Measurements from ENCODE around the gene THNSL1. TPM values are rescaled to one million over a fixed set of nuclear protein-coding genes. Genes with fewer than 3 reads are reported as not detected.

THNSL1 gene
- polyA plus RNA-seq, 2 of the 4 experiments (the other 2 are of a cell fraction), result 4.8 to 6.1 TPM

GRCh38 chr10:25036381-25036780 is 20.0 kb downstream of the THNSL1 start:
- no peak for ATAC-seq
- FAIRE-seq, result no peak
- 94% methylated on average over 3 of the region's 3 CpGs for WGBS (ENCODE audit: missing lambda C conversion rate)
- H3K9me3 ChIP-seq, result no peaks in the 10 kb centered on the region
- H3K4me1 ChIP-seq, result 0 out of 3 replicates have a peak, but pooled peaks cover 3% of the 10 kb centered on the region
- TF ChIP-seq RFX5 (IDR thresholded peaks at IDR 0.05), result no peak
- TF ChIP-seq ESRRA (IDR thresholded peaks at IDR 0.05; ENCODE audit: borderline replicate concordance, low read length), result no peak
- no peak for TF ChIP-seq SREBF2 (IDR thresholded peaks at IDR 0.05)
- no peak for TF ChIP-seq CTCF (IDR thresholded peaks at IDR 0.05)
- no peak for TF ChIP-seq JUNB (IDR thresholded peaks at IDR 0.05)
- no peak for TF ChIP-seq ZSCAN20 (CRISPR knock-in tag; IDR thresholded peaks at IDR 0.05)
- TF ChIP-seq HOXB13 (CRISPR knock-in tag; IDR thresholded peaks at IDR 0.05; ENCODE audit: low read depth), result no peak
- no peak for TF ChIP-seq NFE2L2 (conservative IDR thresholded peaks at IDR 0.05; ENCODE audit: low read length)
- no peak for TF ChIP-seq ZNF302 (CRISPR knock-in tag; IDR thresholded peaks at IDR 0.05)
- no peak for TF ChIP-seq HOXB5 (CRISPR knock-in tag; IDR thresholded peaks at IDR 0.05)
- no peak for TF ChIP-seq EHF (CRISPR knock-in tag; IDR thresholded peaks at IDR 0.05)
- no peak for TF ChIP-seq FOSB (CRISPR knock-in tag; IDR thresholded peaks at IDR 0.05)
- TF ChIP-seq FOSL2 (IDR thresholded peaks at IDR 0.05), result no peak
- no peak for TF ChIP-seq FOSL2 (CRISPR knock-in tag; IDR thresholded peaks at IDR 0.05)
- TF ChIP-seq CHD4 (IDR thresholded peaks at IDR 0.05; ENCODE audit: borderline replicate concordance), result no peak
- no peak for TF ChIP-seq MYC (IDR thresholded peaks at IDR 0.05; ENCODE audit: borderline replicate concordance, low read length)
- TF ChIP-seq POLR2A (IDR thresholded peaks at IDR 0.05; ENCODE audit: low read length), result no peak
- TF ChIP-seq RCOR1 (IDR thresholded peaks at IDR 0.05; ENCODE audit: low read depth, low read length), result no peak
- no peak for DNase-seq (ENCODE audit: low read depth in 1 of 2, low spot score in 1 of 2)
- no peak overlapping the region for H3K4me2 ChIP-seq
- no peak overlapping the region for H3K27ac ChIP-seq
- POLR2A ChIA-PET, result interaction anchor here (1.0 kb wide), 1 partner anchor 23 kb away, joined by 7 read pairs; no protein-coding TSS in a partner anchor
- no peak overlapping the region for H3K4me3 ChIP-seq
- CTCF ChIA-PET, result interaction anchor here (1.3 to 1.9 kb wide), 2 partner anchors 44 to 45 kb away, joined by 6 to 8 read pairs; no protein-coding TSS in a partner anchor

- DNase-seq (ENCODE audit: low read depth in 1 of 2, low spot score in 1 of 2), result no peak
- Histone ChIP-seq H3K27ac (no peak overlapping the region), H3K4me3 (no peak overlapping the region), H3K4me1 (0 out of 3 replicates have a peak, but pooled peaks cover 3% of the 10 kb centered on the region), H3K4me2 (no peak overlapping the region), H3K9me3 (no peaks in the 10 kb centered on the region)
- ChIA-PET POLR2A (no interaction called here), CTCF (interaction anchor here (1.7 to 2.1 kb wide), 2 partner anchors 43 to 395 kb away, joined by 4 to 13 read pairs; no protein-coding TSS in a partner anchor)
- no peak for FAIRE-seq
- 61% methylated on average over 2 of the region's 2 CpGs for WGBS (ENCODE audit: missing lambda C conversion rate)
- TF ChIP-seq PHF8 (IDR thresholded peaks at IDR 0.05; ENCODE audit: borderline replicate concordance, low read depth) (no peak), NFE2L2 (conservative IDR thresholded peaks at IDR 0.05; ENCODE audit: low read length) (no peak), HDAC2 (IDR thresholded peaks at IDR 0.05) (no peak), E2F6 (IDR thresholded peaks at IDR 0.05; ENCODE audit: borderline replicate concordance, low read depth) (no peak), MAX (IDR thresholded peaks at IDR 0.05) (no peak), TP53 (CRISPR knock-in tag; IDR thresholded peaks at IDR 0.05) (no peak), CBX8 (IDR thresholded peaks at IDR 0.05) (no peak), HEYL (CRISPR knock-in tag; IDR thresholded peaks at IDR 0.05) (no peak), GATA3 (IDR thresholded peaks at IDR 0.05; ENCODE audit: borderline replicate concordance) (no peak), USF2 (IDR thresholded peaks at IDR 0.05) (no peak), JUNB (IDR thresholded peaks at IDR 0.05) (no peak), NR3C1 (IDR thresholded peaks at IDR 0.05) (no peak), EHMT2 (IDR thresholded peaks at IDR 0.05; ENCODE audit: low read depth) (no peak), CEBPB (IDR thresholded peaks at IDR 0.05) (no peak), PBX3 (IDR thresholded peaks at IDR 0.05) (no peak), ZC3H11A (IDR thresholded peaks at IDR 0.05) (no peak), ELK1 (IDR thresholded peaks at IDR 0.05; ENCODE audit: low read depth, low read length) (no peak), ZFP36 (IDR thresholded peaks at IDR 0.05; ENCODE audit: borderline replicate concordance, partially characterized antibody) (no peak), RNF2 (IDR thresholded peaks at IDR 0.05; ENCODE audit: borderline replicate concordance, low read depth) (no peak), MYC (IDR thresholded peaks at IDR 0.05; ENCODE audit: borderline replicate concordance, low read length) (no peak)
- no peak for ATAC-seq
Measured at GRCh38 chr10:25038325-25038724, 21.9 kb downstream of the THNSL1 start.
